Colonic mucosa (tissue), 4 donors: Measurements from ENCODE around the gene CYBRD1. TPM values are rescaled to one million over a fixed set of nuclear protein-coding genes. Genes with fewer than 3 reads are reported as not detected.

Source experiments
- DNase-seq: peaks from one replicate; pipeline ENCODE4 v3.0.0-alpha.2; 2020
- H3K27ac ChIP-seq: fragments of 200-600 bp; one replicate; pipeline ENCODE4 v1.8.0; 2021
- H3K27me3 ChIP-seq: fragments of 200-600 bp; one replicate; pipeline ENCODE4 v1.8.0; 2021
- H3K36me3 ChIP-seq: fragments of 200-600 bp; one replicate; pipeline ENCODE4 v1.8.0; 2021
- H3K4me1 ChIP-seq: fragments of 200-600 bp; one replicate; pipeline ENCODE4 v1.8.0; 2021; ENCODE audit warnings: mild to moderate bottlenecking
- H3K4me3 ChIP-seq: fragments of 200-600 bp; one replicate; pipeline ENCODE4 v1.8.0; 2021
- H3K9ac ChIP-seq, 2 donors: one replicate each; pipeline ENCODE4 v1.7.0; 2013; ENCODE audit warnings: control low read depth in 2 of 2, low read depth in 2 of 2, low read length in 2 of 2
- H3K9me3 ChIP-seq: fragments of 200-600 bp; one replicate; pipeline ENCODE4 v1.8.0; 2021
- CTCF ChIP-seq: fragments of 200-600 bp; IDR thresholded peaks from one replicate; pipeline ENCODE4 v1.8.0; 2022; ENCODE audit warnings: antibody characterized with exemption, mild to moderate bottlenecking
- intact Hi-C: fragments of 100-400 bp; cut with DNase I; formaldehyde crosslinking; loops from one replicate; pipeline ENCODE4 v1.14.1; 2022
- total RNA-seq, 2 donors: library from RNA; stranded (reverse); fragmentation: NEBNext Ultra II Directional in 1 of 2; extraction: Animal tissue kit (Norgen Biotek cat#: 25700) in 1 of 2; gene quantifications; one replicate each; pipeline ENCODE4 v1.2.1, GENCODE V29; 2021
- donor health status: healthy.
- donor health status: DM: no; HTN: no; CAD: no.
- donor health status: DM: no; HTN: no; CAD: no.

Gene CYBRD1
- total RNA-seq, 2 donors from 2014 or later: 12.4 to 35.6 TPM

DNA sequence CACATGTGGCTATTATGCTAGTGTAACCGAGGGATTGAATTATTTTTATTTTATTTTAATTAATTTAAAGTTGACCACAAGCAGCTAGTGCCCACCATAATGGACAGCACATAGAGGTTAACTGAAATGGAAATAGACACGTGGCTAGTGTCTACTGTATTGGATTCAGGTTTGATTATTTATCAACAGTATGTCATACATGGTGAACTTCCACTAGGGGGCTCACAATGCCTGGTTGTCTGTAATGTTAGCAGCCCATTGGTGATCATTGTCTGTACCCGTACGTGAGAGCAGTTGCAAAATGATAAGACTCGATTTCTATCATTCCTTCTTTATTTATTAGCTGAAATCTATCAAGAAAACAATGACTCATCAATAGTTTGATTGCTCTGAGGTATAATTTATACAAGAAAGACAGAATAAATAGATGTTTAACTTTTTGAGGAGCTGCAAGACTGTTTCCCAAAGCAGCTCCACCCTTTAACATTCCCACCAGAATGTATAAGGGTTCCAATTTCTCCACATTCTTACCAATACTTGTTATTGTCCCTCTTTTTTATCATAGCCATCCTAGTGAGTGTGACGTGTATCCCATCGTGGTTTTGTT lies 76.5 kb downstream of the CYBRD1 start:
- no peaks in the 10 kb centered on the region for H3K4me1 ChIP-seq
- no peaks in the 10 kb centered on the region for H3K9me3 ChIP-seq
- H3K4me3 ChIP-seq: no peak overlapping the region
- intact Hi-C loops: no loop called here
- peak; percentile 80 for TF ChIP-seq CTCF
- no peaks in the 10 kb centered on the region for H3K36me3 ChIP-seq
- no peak overlapping the region for H3K9ac ChIP-seq
- no peaks in the 10 kb centered on the region for H3K27me3 ChIP-seq
- DNase-seq: peak; percentile 46
- no peak overlapping the region for H3K27ac ChIP-seq

GRCh38 chr2:171600126-171600525 lies 77.9 kb downstream of the CYBRD1 start:
- H3K9ac ChIP-seq: no peak overlapping the region
- no peak for TF ChIP-seq CTCF
- intact Hi-C loops: no loop called here
- H3K27me3 ChIP-seq: no peaks in the 10 kb centered on the region
- H3K4me1 ChIP-seq: no peaks in the 10 kb centered on the region
- H3K36me3 ChIP-seq: no peaks in the 10 kb centered on the region
- H3K27ac ChIP-seq: no peak overlapping the region
- no peak overlapping the region for H3K4me3 ChIP-seq
- no peaks in the 10 kb centered on the region for H3K9me3 ChIP-seq
- no peak for DNase-seq

DNA sequence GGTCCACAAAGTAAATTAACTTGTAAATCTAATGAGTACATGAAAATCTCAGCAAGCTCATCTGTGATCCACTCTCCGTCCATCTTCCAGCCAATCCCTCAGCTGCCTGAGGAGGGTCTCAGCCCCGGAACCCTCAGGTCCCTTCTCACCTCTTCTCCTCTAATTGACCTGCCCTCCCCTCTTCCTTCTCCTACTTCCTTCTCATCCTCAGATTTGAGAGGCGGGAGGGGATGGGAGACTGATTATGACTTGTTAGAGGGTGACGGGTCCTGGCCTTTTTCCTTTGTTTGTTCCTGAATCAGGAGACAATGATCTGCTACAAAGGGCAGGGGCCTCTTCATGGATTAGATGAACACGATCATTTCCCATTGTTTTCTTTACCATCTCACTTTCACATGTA lies 80.1 kb downstream of the CYBRD1 start:
- H3K9me3 ChIP-seq: no peaks in the 10 kb centered on the region
- no peaks in the 10 kb centered on the region for H3K27me3 ChIP-seq
- no peak for DNase-seq
- H3K27ac ChIP-seq: no peak overlapping the region
- H3K4me1 ChIP-seq: no peaks in the 10 kb centered on the region
- TF ChIP-seq CTCF: no peak
- H3K36me3 ChIP-seq: no peaks in the 10 kb centered on the region
- no peak overlapping the region for H3K4me3 ChIP-seq
- intact Hi-C loops: no loop called here
- no peak overlapping the region for H3K9ac ChIP-seq

Other genes starting within 250 kb of the CYBRD1 start
- gene METTL8, start 88.5 kb upstream of the CYBRD1 start, total RNA-seq: 10 to 100 TPM; 19.4 to 20.0 TPM
- 10 to 100 TPM in 1 of 2 donors, 1 to 10 TPM in 1; 9.7 to 10.2 TPM for gene DCAF17, start 88.2 kb upstream of the CYBRD1 start, total RNA-seq
- gene DYNC1I2, start 165.0 kb downstream of the CYBRD1 start, total RNA-seq: 100 to 1,000 TPM in 1 of 2 donors, 10 to 100 TPM in 1; 88.3 to 107 TPM